Fibroblast of villous mesenchyme (primary cell): ENCODE measurements around the gene TMEM44. TPM values are rescaled to one million over a fixed set of nuclear protein-coding genes. Genes with fewer than 3 reads are reported as not detected.
"Not testable (repeated sequence)": the region's sequence is repeated elsewhere in the genome, so short reads cannot be mapped to it uniquely, and the experiment has no call there.

Experiments used
- DNase-seq: peaks from one replicate; pipeline ENCODE4 v3.0.0-alpha.2; 2010; ENCODE audit warnings: low read depth
- H3K4me3 ChIP-seq: 2 replicates; pipeline ENCODE4 v1.5.1; 2011; ENCODE audit warnings: low read depth, mild to moderate bottlenecking, low read length
- CTCF ChIP-seq: IDR thresholded peaks from 2 replicates; pipeline ENCODE4 v1.5.1; 2012; ENCODE audit warnings: low read depth, mild to moderate bottlenecking, low read length; ENCODE audit not compliant: insufficient read depth
- total RNA-seq: library from RNA; depleted of rRNA; stranded (reverse); fragments of >200 nt; gene quantifications from 2 replicates; pipeline ENCODE4 v1.2.3, GENCODE V29; 2012

Gene TMEM44
- total RNA-seq, 1 donor, result 11.7 TPM

- H3K4me3 ChIP-seq, result peak overlapping the region; percentile 76
- peak; percentile 36 for DNase-seq
- no peak for TF ChIP-seq CTCF
Measured at GRCh38 chr3:194632809-194633348, 340 bp downstream of the TMEM44 start.

- peak overlapping the region; percentile 76 for H3K4me3 ChIP-seq
- TF ChIP-seq CTCF, result no peak
- DNase-seq, result no peak
Measured at GRCh38 chr3:194632226-194632808, 902 bp downstream of the TMEM44 start.

- no peak overlapping the region for H3K4me3 ChIP-seq
- no peak for DNase-seq
- TF ChIP-seq CTCF, result no peak
Measured at GRCh38 chr3:194631696-194632095, 1.5 kb downstream of the TMEM44 start.

GRCh38 chr3:194630681-194631080, 2.5 kb downstream of the TMEM44 start:
- not testable (repeated sequence) for H3K4me3 ChIP-seq, DNase-seq

- DNase-seq, result no peak
- TF ChIP-seq CTCF, result no peak
Measured at GRCh38 chr3:194624956-194625355, 8.3 kb downstream of the TMEM44 start.

GRCh38 chr3:194623449-194624290, 9.5 kb downstream of the TMEM44 start:
- no peak for TF ChIP-seq CTCF
- no peak for DNase-seq
- H3K4me3 ChIP-seq, result no peak overlapping the region

More at GRCh38 chr3:194624956-194625355, 8.3 kb downstream of the TMEM44 start:
- H3K4me3 ChIP-seq, result no peak overlapping the region

- H3K4me3 ChIP-seq, result no peak overlapping the region
- DNase-seq, result no peak
- no peak for TF ChIP-seq CTCF
Measured at GRCh38 chr3:194622621-194623340, 10.4 kb downstream of the TMEM44 start.
